GM12865 (cell line): Measurements from ENCODE around the gene TAS1R2.
A peak's percentile ranks its signal among the peaks of the same experiment; 100 is the strongest.
"Not testable (repeated sequence)": the region's sequence is repeated elsewhere in the genome, so short reads cannot be mapped to it uniquely, and the experiment has no call there.

Experiments used
- DNase-seq: peaks from one replicate; pipeline ENCODE4 v3.0.0; 2010; ENCODE audit warnings: low read depth
- H3K4me3 ChIP-seq: 2 replicates; pipeline ENCODE4 v1.5.1; 2011; ENCODE audit warnings: mild to moderate bottlenecking, low read depth, low read length, control low read depth
- CTCF ChIP-seq: IDR thresholded peaks from 2 replicates; pipeline ENCODE4 v1.5.1; 2011; ENCODE audit warnings: low read length, control low read depth, low read depth, inconsistent platforms; ENCODE audit not compliant: insufficient read depth; ENCODE audit errors: missing control alignments

The TAS1R2 gene

GRCh38 chr1:18875107-18875795 is 15.8 kb upstream of the TAS1R2 start:
- TF ChIP-seq CTCF, result peak; percentile 90
- peak; percentile 87 for DNase-seq
- H3K4me3 ChIP-seq, result no peak overlapping the region

GRCh38 chr1:18874600-18874999 is 15.1 kb upstream of the TAS1R2 start:
- no peak overlapping the region for H3K4me3 ChIP-seq
- no peak for TF ChIP-seq CTCF
- no peak for DNase-seq

GRCh38 chr1:18874036-18874435 is 14.6 kb upstream of the TAS1R2 start:
- no peak for TF ChIP-seq CTCF
- H3K4me3 ChIP-seq, result no peak overlapping the region
- no peak for DNase-seq

GRCh38 chr1:18872071-18872611 is 12.7 kb upstream of the TAS1R2 start:
- no peak for TF ChIP-seq CTCF
- no peak for DNase-seq

GRCh38 chr1:18871401-18872070 is 12.1 kb upstream of the TAS1R2 start:
- H3K4me3 ChIP-seq, result no peak overlapping the region
- DNase-seq, result no peak
- TF ChIP-seq CTCF, result no peak

More at GRCh38 chr1:18872071-18872611, 12.7 kb upstream of the TAS1R2 start:
- H3K4me3 ChIP-seq, result no peak overlapping the region

- no peak for DNase-seq
- no peak overlapping the region for H3K4me3 ChIP-seq
- TF ChIP-seq CTCF, result no peak
These were observed 11.5 kb upstream of the TAS1R2 start for GRCh38 chr1:18870957-18871356.

- not testable (repeated sequence) for DNase-seq
These were observed 11.1 kb upstream of the TAS1R2 start for GRCh38 chr1:18870595-18870865.

More at GRCh38 chr1:18870595-18870865, 11.1 kb upstream of the TAS1R2 start:
- not testable (repeated sequence) for H3K4me3 ChIP-seq
